A375 (cell line): Measurements from ENCODE around the gene KLHL34. TPM values are rescaled to one million over a fixed set of nuclear protein-coding genes. Genes with fewer than 3 reads are reported as not detected.

ENCODE experiments used
- total RNA-seq: library from RNA; depleted of rRNA; stranded (reverse); fragments of >200 nt; shearing (Covaris generic); gene quantifications from 2 replicates; pipeline ENCODE4 v1.2.3, GENCODE V29; 2014; rRNA removed

KLHL34 gene
- total RNA-seq: not detected in 2 replicates

GRCh38 chrX:21658152-21658737 lies at the start of gene KLHL34:
Gene KLHL34, minus strand, starts transcription at chrX:21658330. Its CDS starts 542 bp downstream, at chrX:21657788.

Other genes with a start within 250 kb of the KLHL34 start
- 0.72 and 2.3 TPM in 2 replicates for gene SMPX, start 99.8 kb upstream of the KLHL34 start, total RNA-seq
- 7.6 and 8.4 TPM in 2 replicates for gene MBTPS2, start 181.3 kb upstream of the KLHL34 start, total RNA-seq
- gene YY2, start 197.7 kb upstream of the KLHL34 start, total RNA-seq: 2.3 and 2.5 TPM in 2 replicates